ENCODE data around the gene MCAT. TPM values are rescaled to one million over a fixed set of nuclear protein-coding genes. Genes with fewer than 3 reads are reported as not detected.
A peak's percentile ranks its signal among the peaks of the same experiment; 100 is the strongest.
"Not testable (repeated sequence)": the region's sequence is repeated elsewhere in the genome, so short reads cannot be mapped to it uniquely, and the experiment has no call there.

MCAT gene
- total RNA-seq, 1 donor: 5.1 TPM

DNA sequence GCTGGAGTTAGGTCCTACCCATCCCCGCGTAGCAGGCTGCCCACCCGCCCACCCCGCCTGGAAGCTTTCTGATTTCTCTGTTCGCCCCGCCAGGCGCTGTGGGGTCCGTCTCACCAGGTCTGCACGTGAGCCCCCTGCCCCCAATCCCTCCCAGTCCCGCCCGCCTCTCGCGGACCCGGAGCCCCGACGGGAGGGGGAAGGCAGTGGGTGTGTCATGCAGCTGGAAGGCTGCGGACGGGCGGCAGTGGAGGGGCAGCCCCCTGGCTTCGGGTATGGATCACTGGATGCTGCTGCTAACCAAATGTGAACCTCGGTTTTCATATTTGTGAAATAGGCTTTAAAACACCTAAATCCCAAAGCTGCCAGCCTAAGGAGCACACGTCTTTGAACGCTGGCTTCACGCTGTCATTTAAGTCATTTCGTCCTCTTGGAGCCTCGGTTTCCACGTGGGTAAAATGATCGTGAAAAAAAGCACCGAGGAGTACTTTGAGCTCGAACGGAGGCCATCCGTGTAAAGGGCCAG, 33.2 kb downstream of the MCAT start:
- Histone ChIP-seq H3K27me3 (ENCODE audit: insufficient read depth, low read length) (peaks cover 18% of the 10 kb centered on the region), H3K4me3 (ENCODE audit: low read length) (peak overlapping the region; percentile 8), H3K9me3 (ENCODE audit: low read depth, low read length) (no peaks in the 10 kb centered on the region), H3K4me1 (ENCODE audit: insufficient read depth, low read length) (peaks cover 25% of the 10 kb centered on the region)

DNA sequence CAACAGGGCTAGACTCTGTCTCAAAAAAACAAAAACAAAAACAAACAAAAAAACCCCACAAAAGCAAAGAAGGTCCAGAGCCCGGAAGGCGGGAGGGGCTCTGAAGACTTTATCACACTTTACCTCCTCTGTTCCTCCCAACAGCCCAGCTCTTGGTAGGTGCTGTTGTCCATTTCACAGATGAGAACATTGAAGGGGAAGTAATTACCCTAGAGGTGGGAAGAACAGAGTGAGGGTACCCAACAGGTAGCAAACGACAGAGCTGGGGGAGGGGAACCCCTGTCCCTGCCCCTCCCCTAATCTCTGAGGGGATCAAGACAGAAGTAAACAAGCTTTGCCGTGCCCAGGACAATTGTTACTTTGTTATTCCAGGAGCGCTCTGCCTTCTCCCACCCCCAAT, 33.7 kb downstream of the MCAT start:
- H3K9me3 ChIP-seq (ENCODE audit: low read depth, low read length): no peaks in the 10 kb centered on the region
- peaks cover 18% of the 10 kb centered on the region for H3K27me3 ChIP-seq (ENCODE audit: insufficient read depth, low read length)
- H3K4me1 ChIP-seq (ENCODE audit: insufficient read depth, low read length): peaks cover 25% of the 10 kb centered on the region
- no peak overlapping the region for H3K4me3 ChIP-seq (ENCODE audit: low read length)

DNA sequence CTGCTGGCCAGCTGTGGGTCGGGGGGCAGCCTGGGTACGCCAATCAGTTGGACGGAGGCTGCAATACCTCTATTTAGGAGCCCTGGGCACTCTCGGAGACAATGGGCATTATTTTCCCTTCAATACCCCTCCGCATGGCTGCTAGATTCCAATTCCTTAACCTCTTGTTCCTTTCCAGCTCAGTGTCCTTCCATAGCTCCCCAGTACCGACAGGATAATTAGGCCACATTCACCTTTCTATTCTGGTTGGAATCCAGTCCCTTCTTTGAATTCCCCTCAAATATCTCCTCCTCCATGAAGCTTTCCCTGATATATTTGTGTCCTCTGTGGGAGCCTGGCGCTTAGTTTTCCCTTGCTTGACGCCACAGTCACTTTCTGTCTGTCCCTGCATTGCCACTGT, 36.9 kb downstream of the MCAT start:
- Histone ChIP-seq H3K4me3 (ENCODE audit: low read length) (no peak overlapping the region), H3K27me3 (ENCODE audit: insufficient read depth, low read length) (peaks cover 7% of the 10 kb centered on the region), H3K9me3 (ENCODE audit: low read depth, low read length) (no peaks in the 10 kb centered on the region), H3K4me1 (ENCODE audit: insufficient read depth, low read length) (peaks cover 12% of the 10 kb centered on the region)

DNA sequence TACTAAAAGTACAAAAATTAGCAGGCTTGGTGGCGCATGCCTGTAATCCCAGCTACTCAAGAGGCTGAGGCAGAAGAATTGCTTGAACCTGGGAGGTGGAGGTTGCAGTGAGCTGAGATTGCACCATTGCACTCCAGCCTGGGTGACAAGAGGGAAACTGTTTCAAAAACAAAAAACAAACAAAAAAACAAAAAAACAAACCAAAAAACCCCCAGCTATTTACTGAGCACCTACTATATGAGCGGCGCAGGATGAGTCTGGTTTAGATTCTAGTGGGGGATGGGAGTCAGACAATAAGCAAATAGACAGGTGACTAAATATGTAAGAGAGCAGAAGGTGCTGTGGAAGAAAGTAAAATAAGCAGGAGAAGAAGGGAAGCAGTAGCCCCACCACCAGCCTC, 38.2 kb downstream of the MCAT start:
- H3K4me1 ChIP-seq (ENCODE audit: insufficient read depth, low read length); H3K9me3 ChIP-seq (ENCODE audit: low read depth, low read length); H3K4me3 ChIP-seq (ENCODE audit: low read length); H3K27me3 ChIP-seq (ENCODE audit: insufficient read depth, low read length): not testable (repeated sequence)

DNA sequence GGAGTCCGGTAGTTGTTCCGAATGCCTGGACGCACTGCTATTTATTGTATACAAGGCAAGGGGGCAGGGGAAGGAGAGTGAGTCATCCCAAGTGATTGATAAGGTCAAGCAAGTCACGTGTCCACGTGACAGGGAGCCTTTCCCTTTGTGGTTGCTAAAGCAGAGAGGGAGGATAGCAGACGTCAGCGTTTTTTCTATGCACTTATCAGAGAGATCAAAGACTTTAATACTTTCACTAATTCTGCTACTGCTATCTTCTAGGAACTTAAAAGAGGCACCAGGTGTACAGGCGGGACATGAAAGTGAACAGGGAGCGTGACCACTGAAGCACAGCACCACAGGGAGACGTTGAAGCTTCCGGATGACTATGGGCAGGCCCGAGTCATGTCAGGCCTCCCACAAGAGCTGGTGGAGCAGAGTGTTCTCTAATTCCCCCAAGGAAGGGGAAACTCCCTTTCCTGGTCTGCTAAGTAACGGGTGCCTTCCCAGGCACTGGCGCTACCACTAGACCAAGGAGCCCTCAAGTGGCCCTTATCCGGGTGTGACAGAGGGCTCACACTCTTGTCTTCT, 39.1 kb downstream of the MCAT start:
- not testable (repeated sequence) for H3K4me1 ChIP-seq (ENCODE audit: insufficient read depth, low read length); H3K27me3 ChIP-seq (ENCODE audit: insufficient read depth, low read length); H3K9me3 ChIP-seq (ENCODE audit: low read depth, low read length); H3K4me3 ChIP-seq (ENCODE audit: low read length)

DNA sequence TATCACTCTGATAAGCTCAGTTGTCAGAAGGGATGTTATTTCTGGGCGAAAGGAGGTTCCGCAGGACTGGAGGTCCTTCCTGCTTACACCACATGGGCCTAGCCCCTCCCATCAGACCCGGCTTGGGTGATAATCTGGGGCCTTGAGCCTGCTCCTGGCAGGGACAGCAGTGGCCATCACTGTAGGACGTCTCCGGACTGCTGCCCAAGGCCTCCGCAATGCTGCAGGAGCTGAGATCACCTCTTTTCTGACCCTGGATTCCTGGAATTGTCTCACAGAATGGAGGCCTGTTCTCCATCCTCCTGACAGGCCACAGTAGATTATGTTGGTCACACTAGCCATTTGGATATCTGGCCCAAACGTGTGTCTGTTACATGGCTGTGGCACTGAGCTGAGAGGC, 41.9 kb downstream of the MCAT start:
- Histone ChIP-seq H3K4me3 (ENCODE audit: low read length) (no peak overlapping the region), H3K4me1 (ENCODE audit: insufficient read depth, low read length) (no peaks in the 10 kb centered on the region), H3K9me3 (ENCODE audit: low read depth, low read length) (no peaks in the 10 kb centered on the region), H3K27me3 (ENCODE audit: insufficient read depth, low read length) (no peaks in the 10 kb centered on the region)

DNA sequence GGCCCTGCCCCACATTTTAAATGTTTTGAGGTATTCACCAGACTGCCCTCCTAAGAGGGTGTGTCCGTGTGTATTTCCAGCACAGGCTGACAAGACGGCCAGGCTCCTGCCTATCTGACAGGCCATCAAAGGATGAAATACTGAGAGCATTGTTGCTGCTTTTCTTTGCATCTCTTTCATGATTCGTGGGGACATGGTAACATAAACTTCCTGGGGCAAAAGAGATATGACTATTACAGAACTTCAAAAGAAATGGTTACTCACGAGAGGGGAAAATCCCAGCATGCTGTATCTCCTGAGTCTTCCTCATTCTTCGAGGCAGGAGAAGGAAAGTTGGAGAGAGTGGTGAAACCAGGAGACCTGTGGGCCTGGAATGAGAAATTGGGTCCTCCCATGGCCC, 43.0 kb downstream of the MCAT start:
- no peak overlapping the region for H3K4me3 ChIP-seq (ENCODE audit: low read length)
- H3K4me1 ChIP-seq (ENCODE audit: insufficient read depth, low read length): no peaks in the 10 kb centered on the region
- no peaks in the 10 kb centered on the region for H3K9me3 ChIP-seq (ENCODE audit: low read depth, low read length)
- H3K27me3 ChIP-seq (ENCODE audit: insufficient read depth, low read length): no peaks in the 10 kb centered on the region

DNA sequence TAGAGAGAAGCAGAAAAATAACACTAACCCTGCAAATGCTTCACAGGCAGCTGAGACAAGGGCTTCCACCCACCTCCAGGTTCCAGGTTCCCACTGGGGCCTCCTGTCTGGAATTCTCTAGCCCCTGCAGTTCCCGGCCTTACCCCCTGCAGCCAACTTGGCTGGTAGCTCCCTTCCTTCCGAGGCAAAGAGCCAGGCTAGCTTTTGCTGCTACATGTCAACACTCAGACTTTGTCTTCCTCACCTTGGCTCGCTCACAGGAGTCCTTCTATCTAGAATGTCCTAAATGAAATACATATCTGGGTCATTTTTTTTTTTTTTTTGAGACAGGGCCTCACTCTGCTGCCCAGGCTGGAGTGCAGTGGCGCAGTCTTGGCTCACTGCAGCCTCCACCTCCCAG, 44.1 kb downstream of the MCAT start:
- no peaks in the 10 kb centered on the region for H3K27me3 ChIP-seq (ENCODE audit: insufficient read depth, low read length)

DNA sequence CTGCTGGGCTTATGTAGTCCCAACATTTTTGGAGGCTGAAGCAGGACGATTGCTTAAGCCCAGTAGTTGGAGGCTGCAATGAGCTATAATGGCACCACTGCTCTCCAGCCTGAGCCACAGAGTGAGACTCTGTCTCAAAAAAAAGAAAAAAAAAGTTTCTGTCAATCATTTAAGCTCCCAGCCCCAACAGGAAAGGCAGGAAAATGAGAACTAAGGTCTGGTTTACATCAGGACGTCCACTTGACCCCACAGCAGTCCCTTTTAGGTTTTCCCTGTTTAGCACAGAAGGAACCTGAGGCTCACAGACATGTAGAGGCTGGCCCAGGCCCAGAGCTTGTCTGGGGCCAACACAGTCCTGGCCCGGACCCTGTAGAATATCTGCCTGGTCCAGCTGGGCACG, 44.8 kb downstream of the MCAT start:
- no peaks in the 10 kb centered on the region for H3K4me1 ChIP-seq (ENCODE audit: insufficient read depth, low read length)

More for the DNA sequence above, 44.1 kb downstream of the MCAT start:
- Histone ChIP-seq H3K4me1 (ENCODE audit: insufficient read depth, low read length) (no peaks in the 10 kb centered on the region), H3K4me3 (ENCODE audit: low read length) (no peak overlapping the region), H3K9me3 (ENCODE audit: low read depth, low read length) (no peaks in the 10 kb centered on the region)

DNA sequence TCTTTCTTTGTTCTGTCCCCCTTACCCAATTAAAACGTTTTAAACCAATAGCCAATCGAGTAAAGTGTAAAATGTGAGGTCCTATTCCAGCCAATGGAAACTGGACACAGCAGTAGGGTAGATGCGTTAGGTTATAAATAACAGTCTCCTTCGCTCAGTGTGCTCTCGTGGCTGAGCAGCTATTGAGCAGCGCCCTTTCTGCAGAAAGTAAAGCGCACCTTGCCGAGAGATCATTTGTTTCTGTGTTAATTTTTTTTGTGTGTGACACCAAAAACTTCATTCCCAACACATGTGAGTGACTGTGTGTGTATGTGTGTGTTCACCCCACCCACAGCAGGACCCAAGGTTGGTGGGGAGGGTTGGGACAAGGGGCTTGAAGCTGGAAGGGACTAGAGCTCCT, 46.8 kb downstream of the MCAT start:
- Histone ChIP-seq H3K4me1 (ENCODE audit: insufficient read depth, low read length) (peaks cover 8% of the 10 kb centered on the region), H3K27me3 (ENCODE audit: insufficient read depth, low read length) (no peaks in the 10 kb centered on the region), H3K9me3 (ENCODE audit: low read depth, low read length) (no peaks in the 10 kb centered on the region), H3K4me3 (ENCODE audit: low read length) (no peak overlapping the region)

More for the DNA sequence above, 44.8 kb downstream of the MCAT start:
- H3K4me3 ChIP-seq (ENCODE audit: low read length): no peak overlapping the region
- H3K9me3 ChIP-seq (ENCODE audit: low read depth, low read length): no peaks in the 10 kb centered on the region
- H3K27me3 ChIP-seq (ENCODE audit: insufficient read depth, low read length): no peaks in the 10 kb centered on the region

DNA sequence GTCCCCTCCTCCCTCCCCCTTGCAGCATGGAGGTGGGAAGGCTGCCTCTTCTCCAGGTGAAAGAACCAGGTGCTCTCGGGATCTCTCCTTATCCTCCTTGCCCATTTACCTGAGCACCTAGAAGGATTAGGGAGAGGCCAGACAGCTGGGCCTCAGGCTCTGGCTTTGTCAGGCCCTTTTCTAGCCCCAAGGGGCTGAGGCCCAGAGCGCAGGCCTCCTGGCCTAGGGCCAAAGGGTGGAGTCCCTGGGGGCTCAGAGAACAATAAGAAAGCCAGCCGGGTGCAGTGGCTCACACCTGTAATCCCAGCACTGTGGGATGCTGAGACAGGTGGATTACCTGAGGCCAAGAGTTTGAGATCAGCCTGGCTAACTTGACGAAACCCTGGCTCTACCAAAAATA, 48.6 kb downstream of the MCAT start:
- Histone ChIP-seq H3K9me3 (ENCODE audit: low read depth, low read length) (no peaks in the 10 kb centered on the region), H3K4me3 (ENCODE audit: low read length) (no peak overlapping the region), H3K27me3 (ENCODE audit: insufficient read depth, low read length) (no peaks in the 10 kb centered on the region), H3K4me1 (ENCODE audit: insufficient read depth, low read length) (peaks cover 15% of the 10 kb centered on the region)

DNA sequence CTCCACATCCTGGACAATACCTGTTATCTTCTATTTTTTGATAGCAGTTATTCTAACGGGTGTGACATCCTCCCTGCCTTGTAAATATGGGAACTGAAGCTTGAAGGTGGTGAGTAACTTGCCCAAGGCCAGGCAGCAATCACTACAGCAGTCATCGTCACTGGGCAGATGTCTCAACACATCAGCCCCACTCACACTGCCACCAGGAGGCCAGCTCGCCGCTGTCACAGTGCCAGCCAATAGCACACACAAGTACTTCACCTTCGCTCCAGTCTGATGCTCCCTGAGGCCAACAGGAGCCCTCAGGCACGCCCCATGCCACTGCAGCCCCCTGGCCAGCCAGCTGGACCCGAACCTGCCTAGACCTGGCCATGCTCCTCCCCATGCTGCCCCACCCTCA, 49.1 kb downstream of the MCAT start:
- Histone ChIP-seq H3K9me3 (ENCODE audit: low read depth, low read length) (no peaks in the 10 kb centered on the region), H3K4me3 (ENCODE audit: low read length) (no peak overlapping the region), H3K4me1 (ENCODE audit: insufficient read depth, low read length) (peaks cover 17% of the 10 kb centered on the region)

DNA sequence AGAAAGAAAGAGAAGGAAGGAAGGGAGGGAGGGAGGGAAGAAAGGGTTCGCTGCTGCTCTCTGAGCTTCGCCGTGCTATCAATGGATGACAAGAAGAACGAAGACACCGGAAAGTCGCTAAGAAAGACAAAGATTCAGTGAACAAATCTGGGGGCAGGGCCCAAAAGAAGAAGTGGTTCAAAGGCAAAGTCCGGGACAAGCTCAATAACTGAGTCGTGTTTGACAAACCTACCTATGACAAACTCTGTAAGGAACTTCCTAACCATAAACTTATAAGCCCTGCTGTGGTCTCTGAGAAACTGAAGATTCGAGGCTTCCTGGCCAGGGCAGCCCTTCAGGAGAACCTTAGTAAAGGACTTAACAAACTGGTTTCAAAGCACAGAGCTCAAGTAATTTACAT, 51.1 kb downstream of the MCAT start:
- no peak overlapping the region for H3K4me3 ChIP-seq (ENCODE audit: low read length)
- H3K9me3 ChIP-seq (ENCODE audit: low read depth, low read length): no peaks in the 10 kb centered on the region
- no peaks in the 10 kb centered on the region for H3K27me3 ChIP-seq (ENCODE audit: insufficient read depth, low read length)
- H3K4me1 ChIP-seq (ENCODE audit: insufficient read depth, low read length): peaks cover 26% of the 10 kb centered on the region

More for the DNA sequence above, 49.1 kb downstream of the MCAT start:
- H3K27me3 ChIP-seq (ENCODE audit: insufficient read depth, low read length): no peaks in the 10 kb centered on the region

DNA sequence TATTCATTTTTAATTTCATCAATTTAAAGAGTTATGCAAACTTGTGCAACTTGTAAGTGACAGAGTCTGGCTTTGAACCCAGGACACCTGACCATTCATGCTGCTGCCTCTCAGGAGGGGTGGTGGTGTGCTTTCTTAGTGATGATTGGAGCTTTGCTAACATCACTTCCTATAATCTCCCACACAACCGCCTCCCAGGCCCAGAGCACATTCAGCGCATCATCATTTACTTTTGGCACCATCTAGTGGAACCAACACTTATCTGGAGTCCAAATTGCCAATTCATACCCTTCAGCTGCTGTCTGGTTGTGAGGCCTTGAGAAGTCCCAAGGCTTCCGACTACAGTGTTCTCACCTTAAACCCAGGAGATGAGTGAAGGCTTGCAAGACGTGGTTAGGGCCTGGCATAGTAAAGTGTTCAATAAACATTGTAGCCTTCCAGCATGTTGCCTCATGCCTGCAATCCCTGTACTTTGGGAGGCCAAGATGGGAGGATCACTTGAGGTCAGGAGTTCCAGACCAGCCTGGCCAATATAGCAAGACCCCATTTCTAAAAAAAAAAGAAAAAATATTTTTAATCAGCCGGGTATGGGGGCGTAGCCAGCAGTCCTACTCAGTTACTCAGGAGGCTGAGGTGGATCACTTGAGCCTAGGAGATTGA, 52.9 kb downstream of the MCAT start:
- Histone ChIP-seq H3K9me3 (ENCODE audit: low read depth, low read length) (no peaks in the 10 kb centered on the region), H3K4me1 (ENCODE audit: insufficient read depth, low read length) (peaks cover 26% of the 10 kb centered on the region), H3K4me3 (ENCODE audit: low read length) (no peak overlapping the region), H3K27me3 (ENCODE audit: insufficient read depth, low read length) (no peaks in the 10 kb centered on the region)

DNA sequence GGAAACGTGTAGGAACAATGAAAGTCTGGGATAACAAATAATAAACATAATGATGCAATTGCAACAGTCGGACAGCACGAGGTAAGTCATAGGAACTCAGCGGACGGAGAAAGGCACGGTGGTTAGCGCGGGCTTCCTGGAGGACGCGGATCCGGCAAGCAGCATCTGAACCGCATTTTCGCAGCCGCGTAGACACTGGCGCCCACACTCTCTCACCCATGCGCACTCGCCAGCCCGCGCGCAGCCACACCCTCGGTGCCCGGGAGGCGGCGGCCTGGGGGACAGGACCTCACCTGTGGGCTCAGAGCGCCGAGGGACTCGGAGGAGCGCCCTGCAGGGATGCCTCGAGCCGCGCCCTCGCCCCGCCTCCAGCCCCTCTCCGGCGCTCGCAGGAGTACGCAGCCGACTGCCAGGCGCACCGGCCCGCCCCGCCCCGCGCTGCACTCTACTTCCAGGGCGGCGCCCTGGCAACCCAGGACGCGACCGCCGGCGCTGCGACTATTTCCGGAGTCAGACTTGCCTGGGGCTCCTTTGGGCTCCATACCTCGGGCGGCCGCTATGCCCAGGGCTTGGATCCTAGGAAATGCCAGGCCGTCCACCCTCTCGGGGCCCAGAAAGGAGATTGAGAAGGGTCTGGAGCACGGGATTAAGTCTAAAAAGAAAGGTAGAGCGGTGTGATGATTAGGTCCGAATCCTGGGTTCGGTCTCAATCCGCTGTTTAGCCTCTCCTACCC, 54.0 kb downstream of the MCAT start, which contains the start of gene TTLL1:
TTLL1 (minus strand) TSS at position 408 of the 734 bp plus-strand sequence. CDS start 13,805 bp downstream, outside the sequence.
- Histone ChIP-seq H3K4me3 (ENCODE audit: low read length) (peak within 1 kb of the TSS; percentile 63), H3K4me1 (ENCODE audit: insufficient read depth, low read length) (peaks cover 26% of the 10 kb centered on the region), H3K27me3 (ENCODE audit: insufficient read depth, low read length) (no peaks in the 10 kb centered on the region), H3K9me3 (ENCODE audit: low read depth, low read length) (no peaks in the 10 kb centered on the region)
